GM12874 (cell line): ENCODE data around the gene TTI1.

Experiments used
- TF ChIP-seq, protein P1 (sequence below): IDR thresholded peaks from 2 replicates; pipeline ENCODE4 v1.5.1; 2011; ENCODE audit warnings: low read depth, mild to moderate bottlenecking, control low read depth, low read length, moderate library complexity; ENCODE audit not compliant: insufficient read depth

Gene TTI1

DNA sequence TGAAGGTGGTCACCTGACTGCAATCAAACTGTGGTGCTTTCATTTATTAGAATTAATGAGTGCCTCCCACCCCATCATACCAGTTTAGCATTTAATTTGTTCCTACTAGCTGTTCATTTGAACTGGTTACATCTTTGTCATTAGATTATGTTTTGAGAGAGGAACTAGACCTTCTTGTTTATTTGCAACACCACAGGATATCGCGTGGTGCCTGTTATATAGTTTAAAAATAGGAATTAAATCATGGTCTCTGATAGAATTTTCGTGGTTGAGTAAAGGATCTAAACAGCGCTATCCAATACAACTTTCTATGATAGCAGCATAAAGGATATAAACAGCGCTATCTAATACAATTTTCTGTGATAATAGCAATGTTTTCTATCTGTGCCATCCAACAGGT, 3.1 kb upstream of the TTI1 start:
- TF ChIP-seq, protein P1, sequence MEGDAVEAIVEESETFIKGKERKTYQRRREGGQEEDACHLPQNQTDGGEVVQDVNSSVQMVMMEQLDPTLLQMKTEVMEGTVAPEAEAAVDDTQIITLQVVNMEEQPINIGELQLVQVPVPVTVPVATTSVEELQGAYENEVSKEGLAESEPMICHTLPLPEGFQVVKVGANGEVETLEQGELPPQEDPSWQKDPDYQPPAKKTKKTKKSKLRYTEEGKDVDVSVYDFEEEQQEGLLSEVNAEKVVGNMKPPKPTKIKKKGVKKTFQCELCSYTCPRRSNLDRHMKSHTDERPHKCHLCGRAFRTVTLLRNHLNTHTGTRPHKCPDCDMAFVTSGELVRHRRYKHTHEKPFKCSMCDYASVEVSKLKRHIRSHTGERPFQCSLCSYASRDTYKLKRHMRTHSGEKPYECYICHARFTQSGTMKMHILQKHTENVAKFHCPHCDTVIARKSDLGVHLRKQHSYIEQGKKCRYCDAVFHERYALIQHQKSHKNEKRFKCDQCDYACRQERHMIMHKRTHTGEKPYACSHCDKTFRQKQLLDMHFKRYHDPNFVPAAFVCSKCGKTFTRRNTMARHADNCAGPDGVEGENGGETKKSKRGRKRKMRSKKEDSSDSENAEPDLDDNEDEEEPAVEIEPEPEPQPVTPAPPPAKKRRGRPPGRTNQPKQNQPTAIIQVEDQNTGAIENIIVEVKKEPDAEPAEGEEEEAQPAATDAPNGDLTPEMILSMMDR, result no peak

DNA sequence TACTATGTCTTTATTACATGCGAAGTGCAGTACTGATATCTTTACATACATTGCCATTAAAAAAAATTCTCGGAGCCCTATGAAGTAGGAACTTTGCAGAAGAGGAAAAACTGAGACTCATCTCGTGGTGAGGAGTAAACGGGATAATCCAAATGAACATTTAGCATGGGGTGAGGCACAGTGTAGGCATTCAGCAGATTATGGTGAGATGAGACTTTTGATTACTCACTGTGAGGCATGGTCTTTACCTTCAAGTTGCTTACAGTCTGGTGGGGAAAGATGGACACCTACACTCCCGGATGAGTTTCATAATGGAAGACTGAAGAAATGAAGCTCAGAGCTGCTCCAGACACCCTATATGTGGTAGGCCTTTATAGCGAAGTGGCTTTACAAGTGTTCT, 1.7 kb upstream of the TTI1 start:
- TF ChIP-seq, protein P1, result no peak

DNA sequence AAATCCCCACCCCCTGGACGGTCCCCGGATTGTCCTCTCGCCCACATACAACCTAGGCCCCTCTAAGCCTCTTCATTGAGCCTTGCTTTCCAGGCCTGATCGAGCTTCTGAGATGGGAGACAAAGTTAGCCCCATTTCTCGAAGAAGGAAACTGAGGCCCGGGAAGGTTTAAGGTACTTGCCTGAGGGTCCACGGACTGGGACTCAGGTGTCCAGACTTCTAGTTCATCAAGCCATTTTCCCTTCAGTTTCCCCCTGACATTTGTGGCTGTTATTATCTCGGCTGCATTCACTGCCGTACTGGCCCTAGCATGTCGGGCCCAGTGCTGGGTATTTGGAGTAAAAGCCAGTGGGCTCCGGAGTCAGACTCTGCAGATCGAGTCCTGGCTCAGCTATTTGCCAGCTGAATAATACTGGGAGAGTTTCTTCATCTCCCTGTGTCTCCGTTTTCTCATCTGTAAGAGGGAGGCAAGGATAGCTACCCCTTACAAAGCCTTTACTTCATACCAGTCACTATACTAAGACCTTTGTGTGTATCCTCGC, 923 bp upstream of the TTI1 start:
- TF ChIP-seq, protein P1, result no peak

DNA sequence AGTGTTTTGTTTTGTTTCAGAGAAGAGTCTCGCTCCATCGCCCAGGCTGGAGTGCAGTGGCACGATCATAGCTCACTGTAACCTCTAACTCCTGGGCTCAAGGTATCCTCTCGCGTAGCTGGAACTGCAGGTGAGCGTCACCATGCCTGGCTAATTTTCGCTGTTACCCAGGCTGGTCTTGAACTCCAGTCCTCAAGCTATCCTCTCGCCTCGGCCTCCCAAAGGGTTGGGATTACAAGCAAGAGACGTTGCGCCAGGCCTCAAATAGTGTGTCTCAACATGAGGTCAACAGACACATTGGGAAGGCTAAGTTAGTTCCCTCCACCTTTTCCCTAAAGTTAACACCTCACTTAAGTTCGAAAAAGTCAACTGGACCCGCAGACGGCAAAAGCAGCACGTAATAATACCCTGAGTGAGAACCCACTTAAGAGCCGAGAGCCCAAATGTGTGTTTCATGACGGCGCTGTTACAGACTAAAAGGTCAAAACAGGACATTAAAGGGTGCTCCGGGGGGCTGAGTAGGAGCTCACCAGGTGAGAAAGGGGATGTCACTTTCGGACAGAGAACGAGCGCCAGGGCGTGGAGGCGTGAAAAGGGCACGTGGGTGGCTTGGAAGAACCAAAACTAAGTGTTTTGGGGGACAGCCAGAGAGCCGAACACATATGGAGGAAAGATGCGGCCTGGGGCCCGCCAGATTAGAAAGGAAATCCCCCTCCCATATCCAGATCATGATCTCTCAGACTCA, 499 bp downstream of the TTI1 start:
- TF ChIP-seq, protein P1, result no peak

DNA sequence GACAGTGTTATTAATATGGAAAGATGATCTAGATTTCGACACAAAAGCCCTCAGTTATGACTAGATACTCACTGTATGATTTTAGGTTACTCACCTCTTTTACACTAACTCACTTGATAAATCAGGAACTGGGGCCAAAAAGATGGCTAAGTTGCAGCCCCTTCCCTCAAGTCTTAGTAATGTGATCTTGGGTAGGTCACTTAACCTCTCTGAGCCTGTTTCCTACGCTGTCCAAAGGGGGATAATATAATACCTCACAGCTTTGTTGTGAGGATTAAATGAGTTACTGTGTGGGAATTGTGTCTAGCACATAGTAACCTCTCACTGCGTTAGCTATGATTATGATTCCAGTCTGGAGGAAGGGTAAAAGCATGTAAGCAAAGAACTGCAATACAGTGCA, 1.3 kb downstream of the TTI1 start:
- TF ChIP-seq, protein P1, result no peak

DNA sequence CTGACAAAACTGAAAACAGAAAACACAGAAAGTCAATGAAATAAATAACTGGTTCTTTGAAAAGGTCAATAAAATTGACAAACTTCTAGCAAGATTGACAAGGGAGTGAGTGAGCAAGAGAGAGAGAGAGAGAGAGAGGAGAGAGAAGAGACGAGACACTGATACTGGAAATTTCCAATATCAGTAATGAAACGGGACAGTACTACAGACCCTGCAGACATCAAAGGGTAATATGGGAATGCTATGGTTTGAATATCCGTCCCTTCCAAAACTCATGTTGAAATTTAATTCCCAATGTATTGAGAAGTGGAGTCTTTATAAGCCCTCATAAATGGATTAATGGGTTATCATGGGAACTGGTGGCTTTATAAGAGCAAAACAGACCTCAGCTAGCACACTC, 3.8 kb downstream of the TTI1 start:
- TF ChIP-seq, protein P1, result no peak

DNA sequence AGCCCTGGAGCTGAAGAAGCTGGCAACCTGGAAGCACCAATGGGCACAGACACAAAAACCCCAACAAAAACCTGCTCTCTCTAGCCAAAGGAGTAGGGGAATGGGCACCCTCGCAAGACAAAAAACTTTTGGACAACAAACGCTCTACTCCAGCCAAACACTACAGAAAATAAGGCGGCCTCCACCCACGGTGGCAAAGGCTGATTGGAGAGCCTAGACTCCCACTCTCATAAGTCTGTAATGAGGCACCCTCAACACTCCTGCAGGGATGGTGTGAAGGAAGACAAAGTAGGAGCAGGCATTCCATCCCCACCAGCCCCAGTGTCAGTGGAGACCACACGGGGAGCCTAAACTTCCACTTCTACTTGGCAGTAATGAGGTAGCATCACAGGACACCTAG, 8.8 kb downstream of the TTI1 start:
- TF ChIP-seq, protein P1, result no peak
